GM15510 (cell line): Measurements from ENCODE around the gene RPL13.

Experiments
- POLR2A ChIP-seq: IDR thresholded peaks from 3 replicates; pipeline ENCODE4 v1.6.1; 2011; ENCODE audit warnings: borderline replicate concordance; ENCODE audit not compliant: insufficient read length; ENCODE audit errors: extremely low read depth

Gene RPL13

DNA sequence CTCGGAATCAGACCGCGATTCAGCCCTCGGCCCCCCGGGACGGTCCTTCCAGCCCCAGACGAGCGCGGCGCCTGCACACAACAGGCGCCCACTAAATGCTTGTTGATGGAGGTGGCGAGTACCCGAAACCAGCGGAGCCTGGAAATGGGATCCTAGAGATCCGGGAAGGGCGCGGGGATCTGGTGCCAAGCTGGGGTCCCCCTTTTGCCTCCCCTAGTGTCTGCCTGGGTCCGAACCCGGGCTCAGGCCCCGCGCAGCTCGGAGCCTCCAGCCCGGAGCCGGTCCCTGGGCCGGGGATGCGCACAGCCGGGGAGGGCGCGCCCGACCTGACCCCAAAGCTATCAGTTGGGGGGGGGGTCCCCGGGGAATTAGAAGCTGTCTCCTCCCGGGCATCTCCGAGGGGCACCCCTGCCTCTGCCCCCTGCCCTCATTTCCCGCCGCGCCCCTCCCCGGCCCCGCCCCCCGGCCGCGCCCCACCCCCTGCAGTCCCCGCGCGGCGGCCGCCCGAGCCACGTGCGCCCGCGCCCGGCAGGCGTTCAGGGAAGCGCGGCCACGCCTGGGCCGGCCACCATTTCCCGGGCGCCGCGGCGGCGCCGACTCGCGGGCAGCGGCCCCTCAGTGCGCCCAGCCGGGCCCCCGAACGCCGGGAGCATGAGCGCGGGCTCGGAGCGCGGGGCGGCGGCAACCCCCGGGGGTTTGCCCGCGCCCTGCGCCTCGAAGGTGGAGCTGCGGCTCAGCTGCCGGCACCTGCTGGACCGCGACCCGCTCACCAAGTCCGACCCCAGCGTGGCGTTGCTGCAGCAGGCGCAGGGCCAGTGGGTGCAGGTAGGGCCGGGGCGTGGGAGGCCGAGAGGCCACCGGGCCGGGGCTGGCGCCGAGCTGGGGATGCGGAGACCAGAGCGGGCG lies 15.0 kb downstream of the RPL13 start, which contains the start of gene CPNE7:
TSS of gene CPNE7 (plus strand) at position 512 of the 906 bp plus-strand sequence. CDS start at position 652, 140 bp downstream.
- TF ChIP-seq POLR2A, result peak; percentile 50

- TF ChIP-seq POLR2A, result no peak
These were observed 15.9 kb downstream of the RPL13 start for GRCh38 chr16:89576153-89577054.

DNA sequence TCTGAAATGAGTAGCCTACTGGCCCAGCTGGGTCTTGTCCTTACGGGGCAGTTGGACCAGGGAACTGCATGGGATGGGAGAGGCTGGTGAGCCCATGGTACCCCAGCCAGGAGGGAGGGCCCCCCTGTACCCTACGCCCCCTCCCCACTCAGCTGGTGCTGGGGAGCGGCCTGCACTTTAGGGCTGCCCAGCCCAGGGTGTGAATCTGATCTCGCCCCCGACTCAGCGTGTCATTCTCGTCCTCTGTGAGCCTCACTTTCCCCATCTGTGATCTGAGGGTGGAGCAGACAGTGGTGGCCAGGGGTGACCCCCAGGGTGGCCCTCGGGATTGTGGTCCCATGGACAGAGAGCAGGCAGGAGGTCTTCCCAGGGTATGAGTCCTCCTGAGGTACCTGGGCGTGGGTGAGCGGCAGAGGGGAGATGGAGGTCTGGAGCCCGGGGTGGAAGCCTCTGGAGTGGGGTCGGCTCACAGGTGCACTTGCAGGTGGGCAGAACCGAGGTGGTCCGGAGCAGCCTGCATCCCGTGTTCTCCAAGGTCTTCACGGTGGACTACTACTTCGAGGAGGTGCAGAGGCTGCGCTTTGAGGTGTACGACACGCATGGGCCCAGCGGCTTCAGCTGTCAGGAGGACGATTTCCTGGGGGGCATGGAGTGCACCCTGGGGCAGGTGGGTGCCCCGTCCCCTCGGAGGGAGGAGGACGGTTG lies 16.7 kb downstream of the RPL13 start:
- no peak for TF ChIP-seq POLR2A

DNA sequence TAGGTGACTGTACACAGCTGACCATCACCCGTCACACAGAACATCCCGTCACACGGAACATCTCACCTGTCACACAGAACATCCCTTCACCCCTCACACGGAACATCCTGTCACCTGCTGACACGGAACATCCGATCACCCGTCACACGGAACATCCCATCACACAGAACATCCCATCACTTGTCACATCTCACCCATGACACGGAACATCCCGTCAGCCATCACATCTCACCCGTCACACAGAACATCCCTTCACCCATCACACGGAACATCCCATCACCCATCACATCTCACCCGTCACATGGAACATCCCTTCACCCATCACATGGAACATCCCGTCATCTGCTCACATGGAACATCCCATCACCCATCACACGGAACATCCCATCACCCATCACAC lies 18.9 kb downstream of the RPL13 start:
- TF ChIP-seq POLR2A, result no peak

DNA sequence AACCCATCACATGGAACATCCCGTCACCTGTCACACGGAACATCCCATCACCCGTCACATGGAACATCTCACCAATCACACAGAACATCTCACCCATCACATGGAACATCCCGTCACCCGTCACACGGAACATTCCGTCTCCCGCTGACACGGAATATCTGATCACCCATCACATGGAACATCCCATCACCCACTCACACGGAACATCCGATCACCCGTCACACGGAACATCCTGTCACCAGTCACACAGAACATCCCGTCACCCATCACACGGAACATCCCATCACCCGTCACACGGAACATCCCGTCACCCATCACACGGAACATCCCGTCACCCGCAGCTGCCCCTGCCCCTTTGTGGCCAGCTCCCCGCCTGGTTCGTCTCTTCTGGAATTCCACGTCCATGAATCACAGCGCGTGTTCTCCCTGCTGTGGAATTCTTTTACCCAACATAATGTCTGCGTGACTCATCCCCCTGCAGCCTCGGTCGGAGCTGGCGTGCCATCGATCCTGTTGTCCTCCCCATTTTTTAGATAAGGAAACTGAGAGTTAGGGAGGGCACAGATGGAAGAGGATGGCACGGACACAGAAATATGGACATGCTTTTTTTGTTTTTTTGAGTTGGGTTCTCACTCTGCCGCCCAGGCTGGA lies 20.7 kb downstream of the RPL13 start:
- no peak for TF ChIP-seq POLR2A

DNA sequence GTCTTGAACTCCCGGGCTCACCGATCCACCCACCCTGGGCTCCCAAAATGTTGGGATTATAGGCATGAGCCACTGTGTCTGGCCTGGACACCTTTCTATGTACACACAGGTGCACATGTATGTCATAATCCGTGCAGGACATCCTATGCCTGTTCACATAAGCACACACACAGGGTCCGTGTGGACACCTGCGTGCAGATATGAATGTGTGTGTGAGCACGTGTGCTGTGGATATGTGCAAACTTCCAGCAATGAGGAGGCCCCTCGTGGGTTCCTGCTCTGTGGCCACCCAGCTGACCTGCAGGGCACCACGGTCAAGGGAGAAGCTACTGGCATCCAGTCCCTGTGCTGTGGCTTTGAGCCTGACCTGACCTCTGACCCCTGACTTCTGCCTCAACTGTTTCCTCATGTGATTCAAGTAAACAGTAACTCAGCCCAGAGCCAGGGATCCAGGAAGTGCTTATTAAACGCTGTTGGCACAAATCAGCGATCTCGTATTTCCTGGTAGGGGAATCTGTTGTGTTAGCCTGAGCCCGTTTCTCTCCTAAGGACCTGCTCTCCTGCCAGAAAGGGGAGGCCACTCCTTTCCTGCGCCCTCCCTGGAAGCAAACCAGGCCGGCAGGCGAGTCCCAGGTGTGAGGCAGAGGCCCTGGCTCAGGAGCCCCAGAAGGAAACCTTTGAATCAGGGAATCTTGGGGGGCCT lies 21.5 kb downstream of the RPL13 start:
- TF ChIP-seq POLR2A, result no peak

GRCh38 chr16:89582614-89583196 lies 22.2 kb downstream of the RPL13 start:
- TF ChIP-seq POLR2A, result no peak

GRCh38 chr16:89583197-89583894 lies 22.9 kb downstream of the RPL13 start:
- no peak for TF ChIP-seq POLR2A

DNA sequence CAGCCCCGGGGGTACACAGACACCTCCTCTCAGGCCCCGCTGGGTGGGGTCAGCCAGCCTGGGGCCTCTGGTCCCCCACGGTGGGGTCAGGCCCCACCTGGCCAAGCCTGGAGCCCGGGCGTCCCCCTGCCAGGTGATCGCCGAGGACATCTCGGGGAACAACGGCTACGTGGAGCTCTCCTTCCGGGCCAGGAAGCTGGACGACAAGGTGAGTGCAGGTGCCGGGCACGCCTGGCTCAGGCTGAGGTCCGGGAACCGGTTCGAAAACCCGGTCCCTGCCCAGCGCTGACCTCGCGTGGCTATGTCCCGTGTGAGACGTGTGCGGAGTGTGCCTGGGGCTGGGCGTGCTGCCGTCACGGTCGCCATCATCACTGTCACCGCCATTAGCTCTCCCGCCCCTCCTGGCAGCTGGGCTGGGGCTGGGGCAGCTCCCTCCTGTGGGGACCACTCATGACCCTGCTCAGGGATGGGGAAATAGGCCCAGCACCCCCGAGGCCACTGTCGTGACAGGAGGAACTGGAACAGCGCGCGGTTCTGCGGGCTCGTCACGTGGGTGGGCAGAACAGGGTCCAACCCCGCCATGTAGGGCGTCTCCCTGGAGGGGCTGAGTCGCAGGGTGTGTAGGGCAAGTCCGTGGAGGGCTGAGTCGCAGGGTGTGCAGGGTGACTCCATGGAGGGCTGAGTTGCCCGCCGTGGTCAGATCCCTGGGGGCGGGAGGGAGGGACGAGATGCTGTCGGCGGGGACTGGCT lies 23.6 kb downstream of the RPL13 start:
- no peak for TF ChIP-seq POLR2A

- no peak for TF ChIP-seq POLR2A
These were observed 24.5 kb downstream of the RPL13 start for GRCh38 chr16:89584768-89585549.

- no peak for TF ChIP-seq POLR2A
These were observed 25.7 kb downstream of the RPL13 start for GRCh38 chr16:89586218-89586617.
